DOHH2 (cell line): ENCODE results near the gene MAST2.

Experiments
- CTCF ChIP-seq: fragments of 200-600 bp; sonication (generic); IDR thresholded peaks from one replicate; pipeline ENCODE4 v1.5.1; 2014; ENCODE audit warnings: antibody characterized with exemption, mild to moderate bottlenecking, low read depth, low read length; ENCODE audit not compliant: poor library complexity, severe bottlenecking
- EZH2phosphoT487 ChIP-seq: fragments of 200-600 bp; sonication (generic); IDR thresholded peaks from 2 replicates; pipeline ENCODE4 v1.6.1; 2017; ENCODE audit warnings: borderline replicate concordance, mild to moderate bottlenecking, antibody characterized with exemption, low read length, moderate library complexity, mixed read lengths

- TF ChIP-seq CTCF (no peak), EZH2phosphoT487 (no peak)
Measured at GRCh38 chr1:45850017-45850416, 46.6 kb downstream of the MAST2 start.
